ENCODE data around the gene SULT2B1. TPM values are rescaled to one million over a fixed set of nuclear protein-coding genes. Genes with fewer than 3 reads are reported as not detected.
"Not testable (repeated sequence)": the region's sequence is repeated elsewhere in the genome, so short reads cannot be mapped to it uniquely, and the experiment has no call there.

The SULT2B1 gene
- total RNA-seq, 1 donor from 2014 or later: 1.6 TPM

DNA sequence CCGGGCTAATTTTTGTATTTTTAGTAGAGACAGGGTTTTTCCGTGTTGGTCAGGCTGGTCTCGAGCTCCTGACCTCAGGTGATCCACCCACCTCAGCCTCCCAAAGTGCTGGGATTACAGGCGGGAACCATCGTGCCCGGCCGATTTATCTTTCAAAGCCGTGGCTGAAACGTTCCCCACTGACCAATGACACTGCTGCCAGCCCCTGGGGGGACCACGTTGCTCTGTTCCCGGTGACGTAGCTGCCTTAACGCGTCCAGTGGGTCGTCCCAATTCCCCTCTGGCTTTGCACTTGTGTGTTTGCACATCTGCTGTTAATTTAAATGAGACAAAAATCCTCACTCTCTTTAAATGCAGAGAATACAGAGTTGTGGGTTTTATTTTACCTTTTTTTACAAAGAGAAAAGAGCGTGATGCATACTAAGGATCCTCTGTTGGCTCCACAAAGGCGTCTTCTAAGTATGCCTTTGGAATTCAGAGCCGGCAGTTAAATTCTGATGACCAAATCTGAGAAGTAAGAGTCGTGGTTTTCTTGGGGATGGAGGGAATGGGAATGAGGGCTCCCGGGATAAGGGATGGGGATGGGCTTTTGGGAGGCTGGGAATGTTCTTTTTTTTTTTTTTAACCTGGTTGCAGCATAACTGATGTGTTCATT, 21.8 kb upstream of the SULT2B1 start:
- H3K4me3 ChIP-seq: no peak overlapping the region
- no peaks in the 10 kb centered on the region for H3K4me1 ChIP-seq
- H4K20me1 ChIP-seq (ENCODE audit: low read depth): no peaks in the 10 kb centered on the region
- peaks cover 3% of the 10 kb centered on the region for H3K4me1 Mint-ChIP-seq
- no peak overlapping the region for H3K4me3 Mint-ChIP-seq
- H2AFZ ChIP-seq (replicated peaks): peak overlapping the region; percentile 94
- no peak for DNase-seq (ENCODE audit: low spot score)
- H3F3A ChIP-seq (ENCODE audit: low read depth): no peaks in the 10 kb centered on the region
- no peak overlapping the region for H3K27ac ChIP-seq
- no peaks in the 10 kb centered on the region for H3K27me3 ChIP-seq
- H3K36me3 ChIP-seq: no peaks in the 10 kb centered on the region
- TF ChIP-seq EZH2phosphoT487 (IDR thresholded peaks at IDR 0.05) (no peak), EZH2 (IDR thresholded peaks at IDR 0.05) (no peak)
- TF ChIP-seq, protein P1, sequence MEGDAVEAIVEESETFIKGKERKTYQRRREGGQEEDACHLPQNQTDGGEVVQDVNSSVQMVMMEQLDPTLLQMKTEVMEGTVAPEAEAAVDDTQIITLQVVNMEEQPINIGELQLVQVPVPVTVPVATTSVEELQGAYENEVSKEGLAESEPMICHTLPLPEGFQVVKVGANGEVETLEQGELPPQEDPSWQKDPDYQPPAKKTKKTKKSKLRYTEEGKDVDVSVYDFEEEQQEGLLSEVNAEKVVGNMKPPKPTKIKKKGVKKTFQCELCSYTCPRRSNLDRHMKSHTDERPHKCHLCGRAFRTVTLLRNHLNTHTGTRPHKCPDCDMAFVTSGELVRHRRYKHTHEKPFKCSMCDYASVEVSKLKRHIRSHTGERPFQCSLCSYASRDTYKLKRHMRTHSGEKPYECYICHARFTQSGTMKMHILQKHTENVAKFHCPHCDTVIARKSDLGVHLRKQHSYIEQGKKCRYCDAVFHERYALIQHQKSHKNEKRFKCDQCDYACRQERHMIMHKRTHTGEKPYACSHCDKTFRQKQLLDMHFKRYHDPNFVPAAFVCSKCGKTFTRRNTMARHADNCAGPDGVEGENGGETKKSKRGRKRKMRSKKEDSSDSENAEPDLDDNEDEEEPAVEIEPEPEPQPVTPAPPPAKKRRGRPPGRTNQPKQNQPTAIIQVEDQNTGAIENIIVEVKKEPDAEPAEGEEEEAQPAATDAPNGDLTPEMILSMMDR (IDR thresholded peaks at IDR 0.05): no peak
- no peaks in the 10 kb centered on the region for H3K36me3 Mint-ChIP-seq
- no peak overlapping the region for H3K4me2 ChIP-seq
- H3K27ac Mint-ChIP-seq: no peak overlapping the region
- H3K9ac ChIP-seq: no peak overlapping the region
- H3K79me2 ChIP-seq (ENCODE audit: low read depth): no peaks in the 10 kb centered on the region
- H3K9me3 Mint-ChIP-seq: peaks cover 21% of the 10 kb centered on the region
- peaks cover 10% of the 10 kb centered on the region for H3K27me3 Mint-ChIP-seq (ENCODE audit: insufficient read depth, low read depth)
- H3K9me3 ChIP-seq (ENCODE audit: low read depth): peaks cover 6% of the 10 kb centered on the region

DNA sequence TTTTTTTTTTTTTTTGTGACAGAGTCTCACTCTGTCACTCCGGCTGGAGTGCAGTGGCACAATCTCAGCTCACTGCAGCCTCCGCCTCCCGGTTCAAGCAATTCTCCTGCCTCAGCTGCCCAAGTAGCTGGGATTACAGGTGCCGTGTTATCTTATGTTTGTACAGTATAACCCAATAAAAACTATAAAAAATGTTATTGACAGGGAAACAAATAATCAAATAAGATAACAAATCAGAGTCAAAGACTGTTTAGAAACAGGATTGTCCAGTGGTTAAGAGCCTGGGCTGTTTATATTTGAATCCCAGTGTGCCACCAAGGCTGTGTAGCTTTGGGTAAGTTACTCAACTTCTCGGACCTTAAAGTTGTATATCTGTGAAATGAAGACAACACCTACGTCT, 21.2 kb upstream of the SULT2B1 start:
- H3K4me1 ChIP-seq: no peaks in the 10 kb centered on the region
- H3K4me2 ChIP-seq: no peak overlapping the region
- H3K9me3 ChIP-seq (ENCODE audit: low read depth): peaks cover 6% of the 10 kb centered on the region
- no peaks in the 10 kb centered on the region for H4K20me1 ChIP-seq (ENCODE audit: low read depth)
- no peaks in the 10 kb centered on the region for H3K36me3 Mint-ChIP-seq
- H2AFZ ChIP-seq (replicated peaks): peak overlapping the region; percentile 94
- H3F3A ChIP-seq (ENCODE audit: low read depth): no peaks in the 10 kb centered on the region
- H3K27ac Mint-ChIP-seq: no peak overlapping the region
- peaks cover 21% of the 10 kb centered on the region for H3K9me3 Mint-ChIP-seq
- H3K27ac ChIP-seq: no peak overlapping the region
- H3K4me1 Mint-ChIP-seq: peaks cover 3% of the 10 kb centered on the region
- H3K27me3 ChIP-seq: no peaks in the 10 kb centered on the region
- H3K79me2 ChIP-seq (ENCODE audit: low read depth): no peaks in the 10 kb centered on the region
- no peaks in the 10 kb centered on the region for H3K36me3 ChIP-seq
- no peak overlapping the region for H3K4me3 Mint-ChIP-seq
- TF ChIP-seq EZH2phosphoT487 (IDR thresholded peaks at IDR 0.05) (no peak), EZH2 (IDR thresholded peaks at IDR 0.05) (no peak)
- TF ChIP-seq, protein P1 (IDR thresholded peaks at IDR 0.05): no peak
- no peak for DNase-seq (ENCODE audit: low spot score)
- peaks cover 10% of the 10 kb centered on the region for H3K27me3 Mint-ChIP-seq (ENCODE audit: insufficient read depth, low read depth)
- H3K4me3 ChIP-seq: no peak overlapping the region
- H3K9ac ChIP-seq: no peak overlapping the region

DNA sequence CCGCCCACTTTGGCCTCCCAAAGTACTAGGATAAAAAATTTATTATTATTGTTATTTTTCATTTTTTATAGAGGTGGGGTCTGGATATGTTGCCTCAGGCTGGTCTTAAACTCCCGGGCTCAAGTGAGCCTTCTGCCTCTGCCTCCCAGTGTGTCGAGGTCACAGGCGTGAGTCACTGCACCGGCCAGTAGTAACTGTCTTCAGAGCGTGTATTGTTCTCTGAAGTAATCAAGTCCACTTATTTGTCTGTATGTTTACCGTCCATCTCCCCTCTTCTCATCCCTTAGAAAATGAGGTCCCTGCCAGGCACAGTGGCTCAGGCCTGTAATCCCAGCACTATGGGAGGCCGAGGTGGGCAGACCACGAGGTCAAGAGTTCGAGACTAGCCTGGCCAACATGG, 18.2 kb upstream of the SULT2B1 start:
- H2AFZ ChIP-seq (replicated peaks): no peak overlapping the region
- H3K9ac ChIP-seq: no peak overlapping the region
- no peaks in the 10 kb centered on the region for H3K4me1 ChIP-seq
- H3F3A ChIP-seq (ENCODE audit: low read depth): no peaks in the 10 kb centered on the region
- H3K9me3 Mint-ChIP-seq: peaks cover 9% of the 10 kb centered on the region
- no peak overlapping the region for H3K4me2 ChIP-seq
- no peak overlapping the region for H3K27ac Mint-ChIP-seq
- DNase-seq (ENCODE audit: low spot score): no peak
- H3K27me3 Mint-ChIP-seq (ENCODE audit: insufficient read depth, low read depth): peaks cover 8% of the 10 kb centered on the region
- H3K36me3 ChIP-seq: no peaks in the 10 kb centered on the region
- H3K27me3 ChIP-seq: no peaks in the 10 kb centered on the region
- H4K20me1 ChIP-seq (ENCODE audit: low read depth): no peaks in the 10 kb centered on the region
- no peaks in the 10 kb centered on the region for H3K36me3 Mint-ChIP-seq
- no peak overlapping the region for H3K4me3 ChIP-seq
- no peak for TF ChIP-seq EZH2phosphoT487 (IDR thresholded peaks at IDR 0.05)
- no peak overlapping the region for H3K27ac ChIP-seq
- peaks cover 3% of the 10 kb centered on the region for H3K4me1 Mint-ChIP-seq
- no peaks in the 10 kb centered on the region for H3K79me2 ChIP-seq (ENCODE audit: low read depth)
- H3K9me3 ChIP-seq (ENCODE audit: low read depth): peaks cover 3% of the 10 kb centered on the region
- H3K4me3 Mint-ChIP-seq: no peak overlapping the region

DNA sequence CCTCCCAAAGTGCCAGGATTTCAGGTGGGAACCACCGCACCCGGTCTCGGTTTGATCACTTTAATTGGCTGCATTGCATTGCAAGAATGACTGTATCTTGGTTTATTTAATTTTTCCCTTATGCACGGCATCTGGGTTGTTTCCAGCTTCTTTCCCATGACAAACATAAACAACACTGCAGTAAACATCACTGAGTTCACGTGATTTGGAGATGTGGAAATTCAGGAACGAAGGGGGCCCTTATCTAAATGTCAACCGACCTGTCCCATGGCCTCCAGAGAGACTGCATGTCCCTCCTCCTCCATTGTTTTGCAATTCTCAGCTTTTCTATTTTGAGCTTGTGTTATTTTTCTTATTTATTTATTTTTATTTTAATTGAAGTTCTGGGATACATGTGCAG, 14.4 kb upstream of the SULT2B1 start:
- H3K27ac Mint-ChIP-seq: no peak overlapping the region
- no peak overlapping the region for H3K4me2 ChIP-seq
- H3K27ac ChIP-seq: no peak overlapping the region
- H3K9ac ChIP-seq: no peak overlapping the region
- no peak overlapping the region for H3K4me3 Mint-ChIP-seq
- no peaks in the 10 kb centered on the region for H3K36me3 ChIP-seq
- peaks cover 4% of the 10 kb centered on the region for H3K27me3 Mint-ChIP-seq (ENCODE audit: insufficient read depth, low read depth)
- no peak overlapping the region for H3K4me3 ChIP-seq
- no peaks in the 10 kb centered on the region for H3K9me3 Mint-ChIP-seq
- TF ChIP-seq, protein P1 (IDR thresholded peaks at IDR 0.05): no peak
- TF ChIP-seq EZH2 (IDR thresholded peaks at IDR 0.05) (no peak), EZH2phosphoT487 (IDR thresholded peaks at IDR 0.05) (no peak)
- no peaks in the 10 kb centered on the region for H3K36me3 Mint-ChIP-seq
- H3K4me1 Mint-ChIP-seq: peaks cover 4% of the 10 kb centered on the region
- no peak overlapping the region for H2AFZ ChIP-seq (replicated peaks)
- H3K9me3 ChIP-seq (ENCODE audit: low read depth): no peaks in the 10 kb centered on the region
- DNase-seq (ENCODE audit: low spot score): no peak
- no peaks in the 10 kb centered on the region for H3K4me1 ChIP-seq
- H4K20me1 ChIP-seq (ENCODE audit: low read depth): no peaks in the 10 kb centered on the region
- no peaks in the 10 kb centered on the region for H3K27me3 ChIP-seq
- H3F3A ChIP-seq (ENCODE audit: low read depth): no peaks in the 10 kb centered on the region
- no peaks in the 10 kb centered on the region for H3K79me2 ChIP-seq (ENCODE audit: low read depth)

DNA sequence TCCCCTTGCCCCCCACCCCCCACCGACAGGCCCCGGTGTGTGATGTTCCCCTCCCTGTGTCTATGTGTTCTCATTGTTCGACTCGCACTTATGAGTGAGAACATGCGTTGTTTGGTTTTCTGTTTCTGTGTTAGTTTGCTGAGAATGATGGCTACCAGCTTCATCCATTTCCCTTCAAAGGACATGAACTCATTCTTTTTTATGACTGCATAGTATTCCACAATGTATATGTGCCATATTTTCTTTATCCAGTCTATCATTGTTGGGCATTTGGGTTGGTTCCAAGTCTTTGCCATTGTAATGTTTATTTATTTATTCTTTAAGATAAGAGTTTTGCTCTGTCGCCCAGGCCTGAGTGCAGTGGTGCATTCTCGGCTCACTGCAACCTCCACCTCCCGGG, 13.9 kb upstream of the SULT2B1 start:
- not testable (repeated sequence) for H2AFZ ChIP-seq (replicated peaks); H3K9me3 Mint-ChIP-seq; H3F3A ChIP-seq (ENCODE audit: low read depth); H3K27me3 Mint-ChIP-seq (ENCODE audit: insufficient read depth, low read depth); H3K4me1 Mint-ChIP-seq; H4K20me1 ChIP-seq (ENCODE audit: low read depth); H3K4me3 Mint-ChIP-seq; H3K27ac Mint-ChIP-seq; DNase-seq (ENCODE audit: low spot score); H3K4me1 ChIP-seq; H3K36me3 Mint-ChIP-seq; H3K27me3 ChIP-seq; H3K36me3 ChIP-seq; H3K79me2 ChIP-seq (ENCODE audit: low read depth); H3K4me2 ChIP-seq; H3K27ac ChIP-seq; H3K9ac ChIP-seq; H3K4me3 ChIP-seq; H3K9me3 ChIP-seq (ENCODE audit: low read depth)
